HG03039 (cell line): ENCODE measurements around the gene MRPS12.
A peak's percentile ranks its signal among the peaks of the same experiment; 100 is the strongest.

Source experiments
- ATAC-seq: cut with Tn5 transposase; IDR thresholded peaks from one replicate; pipeline ENCODE4 v1.9.1; 2021; ENCODE audit warnings: mild to moderate bottlenecking, moderate library complexity; ENCODE audit not compliant: unreplicated experiment

The MRPS12 gene

GRCh38 chr19:38970664-38971532 lies 40.2 kb downstream of the MRPS12 start:
- ATAC-seq, result no peak

GRCh38 chr19:38971672-38972071 lies 40.9 kb downstream of the MRPS12 start:
- ATAC-seq, result no peak

- ATAC-seq, result no peak
These were observed 44.0 kb downstream of the MRPS12 start for GRCh38 chr19:38974624-38975213.

- no peak for ATAC-seq
These were observed 44.6 kb downstream of the MRPS12 start, which contains the start of gene FBXO17 for GRCh38 chr19:38975214-38975860. FBXO17 (minus strand) TSS chr19:38975742; CDS start chr19:38950319, 25,423 bp downstream.

GRCh38 chr19:38975861-38976271 lies 45.1 kb downstream of the MRPS12 start:
- no peak for ATAC-seq

GRCh38 chr19:38977445-38978325 lies 46.9 kb downstream of the MRPS12 start:
- peak; percentile 67 for ATAC-seq

GRCh38 chr19:38978326-38978689 lies 47.6 kb downstream of the MRPS12 start:
- no peak for ATAC-seq

- ATAC-seq, result no peak
These were observed 49.1 kb downstream of the MRPS12 start for GRCh38 chr19:38979812-38980211.

GRCh38 chr19:38980583-38981374 lies 50.0 kb downstream of the MRPS12 start:
- ATAC-seq, result no peak
